ENCODE measurements around the gene ACOX1.

ACOX1 gene

GRCh38 chr17:75909051-75909811 lies 69.7 kb downstream of the ACOX1 start:
- no peak for DNase-seq (ENCODE audit: low spot score)

- no peak for DNase-seq (ENCODE audit: low spot score)
Observed at GRCh38 chr17:75908201-75908600, 70.8 kb downstream of the ACOX1 start.

- DNase-seq (ENCODE audit: low spot score), result no peak
Observed at GRCh38 chr17:75906143-75906884, 72.7 kb downstream of the ACOX1 start.

- DNase-seq (ENCODE audit: low spot score), result peak; percentile 87
Observed at GRCh38 chr17:75904749-75905521, 74.0 kb downstream of the ACOX1 start, which contains the start of gene MRPL38. MRPL38 (minus strand) TSS chr17:75904884; CDS start chr17:75904875, 9 bp downstream.

- DNase-seq (ENCODE audit: low spot score), result no peak
Observed at GRCh38 chr17:75902406-75902805, 76.6 kb downstream of the ACOX1 start.

GRCh38 chr17:75901727-75902126 lies 77.2 kb downstream of the ACOX1 start:
- no peak for DNase-seq (ENCODE audit: low spot score)

- DNase-seq (ENCODE audit: low spot score), result no peak
Observed at GRCh38 chr17:75900691-75901533, 78.1 kb downstream of the ACOX1 start.

- no peak for DNase-seq (ENCODE audit: low spot score)
Observed at GRCh38 chr17:75899767-75900468, 79.0 kb downstream of the ACOX1 start.

- no peak for DNase-seq (ENCODE audit: low spot score)
Observed at GRCh38 chr17:75899353-75899752, 79.6 kb downstream of the ACOX1 start.

GRCh38 chr17:75898791-75899190 lies 80.2 kb downstream of the ACOX1 start:
- DNase-seq (ENCODE audit: low spot score), result no peak

- DNase-seq (ENCODE audit: low spot score), result no peak
Observed at GRCh38 chr17:75898065-75898464, 80.9 kb downstream of the ACOX1 start.

- DNase-seq (ENCODE audit: low spot score), result no peak
Observed at GRCh38 chr17:75897160-75898019, 81.6 kb downstream of the ACOX1 start.

- peak; percentile 89 for DNase-seq (ENCODE audit: low spot score)
Observed at GRCh38 chr17:75896415-75897159, 82.4 kb downstream of the ACOX1 start, which contains the start of gene TRIM65. TRIM65 (minus strand) TSS chr17:75896951; CDS start chr17:75896937, 14 bp downstream.

- DNase-seq (ENCODE audit: low spot score), result no peak
Observed at GRCh38 chr17:75895370-75896155, 83.4 kb downstream of the ACOX1 start.

- no peak for DNase-seq (ENCODE audit: low spot score)
Observed at GRCh38 chr17:75894049-75894733, 84.8 kb downstream of the ACOX1 start.

GRCh38 chr17:75893305-75894048 lies 85.5 kb downstream of the ACOX1 start:
- no peak for DNase-seq (ENCODE audit: low spot score)

Data from Ammon's horn (tissue), 1 donor.